K562 (cell line): Measurements from ENCODE around the gene MLANA. TPM values are rescaled to one million over a fixed set of nuclear protein-coding genes. Genes with fewer than 3 reads are reported as not detected.

Experiments
- ATAC-seq: fragments of 200-7000 bp; cut with Tn5 transposase; 3 replicates; pipeline ENCODE4 v1.9.1; 2020; ENCODE audit warnings: moderate library complexity
- BruUV-seq: library from RNA; stranded (reverse); fragments of 400-500 nt; replicated peaks from 2 replicates; lab custom pipeline; 2021; lab: Mats Ljungman, UMichigan
- CTCF ChIA-PET: fragments of 300-600 bp; formaldehyde crosslinking; extraction: SDS; loops from one replicate; lab custom pipeline; 2021; ENCODE audit warnings: low intra/inter-chr PET ratio; lab: Yijun Ruan, JAX
- POLR2A ChIA-PET: fragments of 300-600, 350-650 bp; sonication (Branson Sonifier 250); formaldehyde crosslinking; extraction: SDS; loops from one replicate; lab custom pipeline; 2021; ENCODE audit warnings: antibody characterized with exemption, inconsistent platforms; lab: Yijun Ruan, JAX
- DNase-seq, 4 experiments: peaks; one replicate each; pipeline versions ENCODE4 v3.0.0 to v3.0.0-alpha.2; 2011 to 2018; ENCODE audit warnings: low spot score in 3 of 4, mixed read lengths in 3 of 4; ENCODE audit errors: extremely low read depth in 1 of 4
- FAIRE-seq: peaks from 2 replicates; lab custom pipeline; 2011; peaks lifted over from hg19 to GRCh38; lab: Jason Lieb, UNC
- H2AFZ ChIP-seq: 2 replicates; pipeline ENCODE4 v1.6.0; 2011; ENCODE audit warnings: low read depth, low read length, control low read depth, inconsistent platforms
- H3K27ac ChIP-seq: fragments of 200-600 bp; 3 replicates; pipeline ENCODE4 v1.8.0; 2011; ENCODE audit warnings: low read depth, mild to moderate bottlenecking, control low read depth, inconsistent platforms, low read length, moderate library complexity, mixed read lengths; ENCODE audit errors: extremely low read depth
- H3K27me3 ChIP-seq, 2 experiments: fragments of 300-600 bp in 1 of 2; 2 replicates in 1 of 2; 3 replicates in 1 of 2; pipeline versions ENCODE4 v1.6.0 to v1.8.0; 2011; ENCODE audit warnings: inconsistent platforms in 2 of 2, low read length in 2 of 2, mild to moderate bottlenecking in 1 of 2, mixed read lengths in 1 of 2, moderate library complexity in 1 of 2; ENCODE audit not compliant: control insufficient read depth in 2 of 2, insufficient read depth in 2 of 2
- H3K36me3 ChIP-seq: fragments of 300-600 bp; 3 replicates; pipeline ENCODE4 v1.8.0; 2011; ENCODE audit warnings: mild to moderate bottlenecking, low read length, inconsistent platforms; ENCODE audit not compliant: control insufficient read depth, insufficient read depth
- H3K4me1 ChIP-seq, 2 experiments: fragments of 200-600 bp in 1 of 2; replicated peaks in 1 of 2; 2 replicates in 1 of 2; 3 replicates in 1 of 2; pipeline versions ENCODE4 v1.5.1 to v1.8.0; 2011; ENCODE audit warnings: inconsistent platforms in 2 of 2, low read length in 2 of 2, mild to moderate bottlenecking in 1 of 2, mixed read lengths in 1 of 2, moderate library complexity in 1 of 2; ENCODE audit not compliant: control insufficient read depth in 2 of 2, insufficient read depth in 2 of 2
- H3K4me2 ChIP-seq: 2 replicates; pipeline ENCODE4 v1.6.1; 2011; ENCODE audit warnings: low read length, control low read depth, inconsistent platforms, mixed read lengths; ENCODE audit not compliant: insufficient read depth
- H3K4me3 ChIP-seq: fragments of 200-600 bp; sonication (generic), shearing (Covaris generic); 2 replicates; pipeline ENCODE4 v1.5.1; 2016; ENCODE audit warnings: control low read depth, inconsistent platforms
- H3K79me2 ChIP-seq: fragments of 200-600 bp; 3 replicates; pipeline ENCODE4 v1.8.0; 2011; ENCODE audit warnings: low read length, inconsistent platforms; ENCODE audit not compliant: control insufficient read depth, insufficient read depth
- H3K9ac ChIP-seq, 2 experiments: 2 replicates each; pipeline versions ENCODE4 v1.6.0 to v1.6.1; 2011; ENCODE audit warnings: low read depth in 2 of 2, low read length in 2 of 2, control low read depth in 1 of 2, inconsistent platforms in 1 of 2, mild to moderate bottlenecking in 1 of 2, mixed read lengths in 1 of 2; ENCODE audit not compliant: insufficient read depth in 1 of 2
- H3K9me1 ChIP-seq: one replicate; pipeline ENCODE4 v1.6.0; 2011; ENCODE audit warnings: inconsistent platforms, mild to moderate bottlenecking, low read length, moderate library complexity; ENCODE audit not compliant: control insufficient read depth, insufficient read depth
- H3K9me3 ChIP-seq: replicated peaks from 2 replicates; pipeline ENCODE4 v1.5.1; 2011; ENCODE audit warnings: low read depth, low read length, inconsistent platforms; ENCODE audit not compliant: control insufficient read depth, insufficient read depth
- H4K20me1 ChIP-seq: replicated peaks from 2 replicates; pipeline ENCODE4 v1.6.1; 2011; ENCODE audit warnings: low read length, inconsistent platforms, mixed read lengths; ENCODE audit not compliant: control insufficient read depth, insufficient read depth
- ARID3A ChIP-seq: IDR thresholded peaks from 2 replicates; pipeline ENCODE4 v1.6.1; 2012; ENCODE audit warnings: low read depth, low read length, improper control_type of control experiment, borderline replicate concordance
- FOS ChIP-seq: IDR thresholded peaks from 3 replicates; pipeline ENCODE4 v1.6.1; 2011; ENCODE audit not compliant: insufficient read length; ENCODE audit errors: extremely low read depth
- GATA2 ChIP-seq: sonication (generic); formaldehyde crosslinking; IDR thresholded peaks from 2 replicates; pipeline ENCODE4 v1.4.0; 2020; ENCODE audit warnings: mild to moderate bottlenecking, missing genetic modification reagents
- HINFP ChIP-seq: fragments of 450-650 bp; conservative IDR thresholded peaks from 2 replicates; pipeline ENCODE4 v1.6.1; 2016; ENCODE audit warnings: missing genetic modification characterization, low read depth, mild to moderate bottlenecking, control low read depth, missing compliant biosample characterization
- HNRNPLL ChIP-seq: fragments of 200-400 bp; formaldehyde crosslinking; IDR thresholded peaks from 2 replicates; pipeline ENCODE4 v1.6.1; 2017; ENCODE audit warnings: low read length, low read depth, mild to moderate bottlenecking; ENCODE audit not compliant: poor library complexity, severe bottlenecking
- OTX1 ChIP-seq: fragments of 450-650 bp; formaldehyde crosslinking; IDR thresholded peaks from 2 replicates; pipeline ENCODE4 v1.4.0; 2022; ENCODE audit warnings: mild to moderate bottlenecking
- TAF15 ChIP-seq: fragments of 200-400 bp; formaldehyde crosslinking; IDR thresholded peaks from 2 replicates; pipeline ENCODE4 v1.6.1; 2017; ENCODE audit warnings: mild to moderate bottlenecking, low read depth, low read length, moderate library complexity
- WGBS: fragments of 100-300 bp; shearing (Covaris generic); methylation state at CpG from one replicate; pipeline ENCODE4 v1.1.6; 2016; ENCODE audit warnings: low coverage, mixed read lengths; ENCODE audit not compliant: insufficient coverage; ENCODE audit errors: missing lambda C conversion rate; 5-methylcytosine and 5-hydroxymethylcytosine counted together
- in situ Hi-C: fragments of 300-500 bp; cut with MboI; formaldehyde crosslinking; loops from 4 replicates; pipeline ENCODE4 v1.15.0; 2018; ENCODE audit warnings: inconsistent platforms, mixed read lengths
- intact Hi-C: fragments of 100-400 bp; cut with micrococcal nuclease; formaldehyde crosslinking; loops from 2 replicates; pipeline ENCODE4 v1.14.2; 2022
- polyA plus RNA-seq, 8 experiments: library from polyadenylated mRNA; depleted of rRNA in 4 of 8; stranded (reverse) in 5 of 8; unstranded in 3 of 8; fragments of >200 nt; fragmentation: Nextera tagmentation in 2 of 8; fragmentation: Illumina TruSeq in 1 of 8; extraction: Ambion mirVana in 2 of 8; extraction: Trizol in 1 of 8; gene quantifications; 2 replicates each; pipeline versions ENCODE4 v1.2.1 to v1.2.3, GENCODE V29; 2011 to 2014; ENCODE audit warnings: inconsistent platforms in 1 of 8, missing spikeins in 1 of 8
- total RNA-seq, 7 experiments: library from RNA; depleted of rRNA in 6 of 7; stranded (reverse); fragments of >200 nt in 6 of 7; fragmentation: Illumina TruSeq in 2 of 7; extraction: Trizol in 2 of 7; gene quantifications; 2 replicates each; pipeline versions ENCODE4 v1.2.1 to v1.2.3, GENCODE V29; 2011 to 2021; ENCODE audit warnings: low replicate concordance in 1 of 7

The MLANA gene
- total and polyA plus RNA-seq, 9 of the 15 experiments (the other 6 are each of a cell fraction or from before 2014, with no cell fraction given) = not detected

GRCh38 chr9:5951686-5952211 is 61.1 kb downstream of the MLANA start:
- H3K79me2 ChIP-seq = 0 out of 3 replicates have a peak, but pooled peaks cover 2% of the 10 kb centered on the region
- no peaks in the 10 kb centered on the region for H3K9me3 ChIP-seq
- H3K4me2 ChIP-seq = no peak overlapping the region
- POLR2A ChIA-PET = no interaction called here
- no peak for DNase-seq
- no peak overlapping the region for H3K4me3 ChIP-seq
- H3K9ac ChIP-seq = no peak overlapping the region
- WGBS = 69% methylated on average over 3 of the region's 4 CpGs
- no peaks in the 10 kb centered on the region for H3K36me3 ChIP-seq
- H2AFZ ChIP-seq = no peak overlapping the region
- no peak overlapping the region for H3K27ac ChIP-seq
- H3K9me1 ChIP-seq = no peaks in the 10 kb centered on the region
- in situ Hi-C loops = no loop called here
- FAIRE-seq = no peak
- no peaks in the 10 kb centered on the region for H3K27me3 ChIP-seq
- no peak for ATAC-seq
- CTCF ChIA-PET = no interaction called here
- peaks cover 0 to 5% of the 10 kb centered on the region in 2 experiments; a peak in 2 of 5 replicates for H3K4me1 ChIP-seq
- TF ChIP-seq GATA2 (CRISPR knock-in tag) = no peak
- TF ChIP-seq FOS = no peak
- TF ChIP-seq TAF15 = no peak
- TF ChIP-seq OTX1 (CRISPR knock-in tag) = no peak
- TF ChIP-seq ARID3A = no peak
- TF ChIP-seq HNRNPLL = no peak
- no peak for TF ChIP-seq HINFP
- intact Hi-C loops = no loop called here
- no TSS peak for BruUV-seq
- H4K20me1 ChIP-seq = no peaks in the 10 kb centered on the region
